ENCODE results near the gene CHPF.
A peak's percentile ranks its signal among the peaks of the same experiment; 100 is the strongest.

The CHPF gene, protein sequence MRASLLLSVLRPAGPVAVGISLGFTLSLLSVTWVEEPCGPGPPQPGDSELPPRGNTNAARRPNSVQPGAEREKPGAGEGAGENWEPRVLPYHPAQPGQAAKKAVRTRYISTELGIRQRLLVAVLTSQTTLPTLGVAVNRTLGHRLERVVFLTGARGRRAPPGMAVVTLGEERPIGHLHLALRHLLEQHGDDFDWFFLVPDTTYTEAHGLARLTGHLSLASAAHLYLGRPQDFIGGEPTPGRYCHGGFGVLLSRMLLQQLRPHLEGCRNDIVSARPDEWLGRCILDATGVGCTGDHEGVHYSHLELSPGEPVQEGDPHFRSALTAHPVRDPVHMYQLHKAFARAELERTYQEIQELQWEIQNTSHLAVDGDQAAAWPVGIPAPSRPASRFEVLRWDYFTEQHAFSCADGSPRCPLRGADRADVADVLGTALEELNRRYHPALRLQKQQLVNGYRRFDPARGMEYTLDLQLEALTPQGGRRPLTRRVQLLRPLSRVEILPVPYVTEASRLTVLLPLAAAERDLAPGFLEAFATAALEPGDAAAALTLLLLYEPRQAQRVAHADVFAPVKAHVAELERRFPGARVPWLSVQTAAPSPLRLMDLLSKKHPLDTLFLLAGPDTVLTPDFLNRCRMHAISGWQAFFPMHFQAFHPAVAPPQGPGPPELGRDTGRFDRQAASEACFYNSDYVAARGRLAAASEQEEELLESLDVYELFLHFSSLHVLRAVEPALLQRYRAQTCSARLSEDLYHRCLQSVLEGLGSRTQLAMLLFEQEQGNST

DNA sequence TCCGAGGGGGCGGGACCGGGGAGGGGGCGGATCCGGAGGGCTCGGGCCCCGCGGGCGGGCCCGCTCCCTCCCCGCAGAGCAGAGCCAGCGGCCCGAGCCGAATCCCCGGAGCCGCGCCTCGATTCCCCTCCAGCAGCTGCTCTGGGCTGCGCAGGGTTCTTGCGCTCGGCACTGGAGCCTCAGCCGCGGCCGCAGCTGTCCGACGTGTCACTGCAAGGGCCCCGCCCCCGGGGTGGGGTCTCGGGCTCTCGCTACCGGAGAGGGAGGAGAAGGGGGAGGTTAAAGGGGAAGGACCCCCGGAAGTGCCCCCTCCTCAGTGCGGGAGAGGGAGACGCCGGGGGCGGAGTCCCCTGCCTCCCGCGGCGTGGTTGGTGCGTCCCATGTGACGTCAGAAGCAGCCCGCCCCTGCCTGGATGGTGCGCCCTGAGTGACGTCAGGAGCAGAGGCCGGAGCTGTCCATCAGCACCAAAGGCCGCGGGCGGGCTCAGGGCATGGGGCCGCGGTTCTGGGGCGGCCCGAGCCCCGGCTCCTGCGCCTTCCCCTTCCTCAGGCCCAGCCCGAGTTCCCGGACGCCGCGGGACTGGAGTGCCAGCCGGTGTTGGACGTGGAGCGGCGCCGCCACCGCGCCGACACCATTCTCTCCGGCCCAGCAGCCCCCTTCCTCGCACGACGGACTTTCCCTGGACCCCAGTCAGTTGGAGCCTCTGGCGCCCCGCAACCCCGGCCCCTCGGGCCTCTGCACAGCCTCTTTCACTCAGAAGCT lies at the start of gene CHPF, which contains the start of gene TMEM198:
TSS of gene CHPF (minus strand) at position 214 of the 763 bp plus-strand sequence. CDS start 271 bp downstream, outside the sequence.
TSS of gene TMEM198 (plus strand) at position 433 of the 763 bp plus-strand sequence. CDS start 700 bp downstream, outside the sequence.
- in situ Hi-C loops (cut with HindIII; ENCODE audit: low pct_ligation_motif_present, low pct_unique_long_range_greater_than_20kb, low sequenced_read_pairs): no loop called here
- peak; percentile 99 for DNase-seq

DNA sequence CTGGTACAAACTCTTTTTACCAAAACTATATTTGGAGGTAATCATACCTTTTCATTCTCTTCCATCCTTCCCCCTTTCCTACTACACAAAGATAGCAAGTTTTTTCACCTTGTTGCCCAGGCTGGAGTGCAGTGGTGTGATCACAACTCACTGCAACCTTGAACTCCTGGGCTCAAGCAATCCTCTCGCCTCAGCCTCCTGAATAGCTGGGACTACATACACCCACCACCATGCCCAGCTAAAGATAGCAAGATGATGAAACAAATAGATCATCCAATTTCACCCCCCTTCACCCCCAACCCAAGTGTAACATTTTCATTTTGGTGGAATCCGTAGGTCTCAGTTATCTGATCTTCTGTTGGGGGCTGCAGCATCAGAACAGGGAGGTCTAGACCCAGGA lies 49.5 kb upstream of the CHPF start:
- DNase-seq: no peak
- in situ Hi-C loops (cut with HindIII; ENCODE audit: low pct_ligation_motif_present, low pct_unique_long_range_greater_than_20kb, low sequenced_read_pairs): no loop called here

DNA sequence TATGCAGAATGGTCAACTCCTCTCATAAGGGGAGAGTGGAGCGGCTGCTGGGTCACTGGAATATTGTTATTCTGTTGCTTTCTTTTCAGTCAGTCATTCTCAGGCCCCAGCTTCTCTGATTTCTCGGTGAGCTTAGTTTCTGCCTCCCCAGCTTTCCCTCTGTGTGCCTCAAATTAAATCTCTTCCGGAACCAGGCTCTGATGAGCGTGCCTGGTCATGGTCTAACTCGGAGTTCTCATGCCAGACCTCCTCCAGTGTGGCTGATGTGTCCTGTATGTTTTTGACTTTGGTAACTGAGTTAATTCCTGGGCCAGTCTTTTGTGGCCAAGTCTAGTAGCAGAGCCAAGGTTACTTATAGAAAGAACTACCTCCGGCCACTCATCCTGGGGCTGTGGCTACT lies 49.1 kb upstream of the CHPF start:
- in situ Hi-C loops (cut with HindIII; ENCODE audit: low pct_ligation_motif_present, low pct_unique_long_range_greater_than_20kb, low sequenced_read_pairs): no loop called here

DNA sequence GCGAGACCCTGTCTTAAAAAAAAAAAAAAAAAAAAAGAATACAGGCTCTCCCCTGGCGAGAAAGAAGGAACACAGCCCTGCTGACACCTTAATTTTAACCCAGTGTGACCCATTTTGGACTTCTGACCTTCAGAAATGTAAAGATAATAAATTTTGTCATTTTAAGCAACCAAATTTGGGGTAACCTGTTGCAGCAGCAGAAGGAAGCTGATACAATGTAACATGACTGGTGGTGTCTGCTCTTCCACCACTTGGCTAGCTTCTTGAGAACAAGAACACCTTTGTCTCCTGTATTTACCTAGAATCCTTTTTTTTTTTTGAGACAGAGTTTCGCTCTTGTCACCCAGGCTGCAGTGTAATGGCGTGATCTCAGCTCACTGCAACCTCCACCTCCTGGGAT lies 47.5 kb upstream of the CHPF start:
- DNase-seq: no peak
- in situ Hi-C loops (cut with HindIII; ENCODE audit: low pct_ligation_motif_present, low pct_unique_long_range_greater_than_20kb, low sequenced_read_pairs): no loop called here

More for the DNA sequence above, 49.1 kb upstream of the CHPF start:
- DNase-seq: no peak

DNA sequence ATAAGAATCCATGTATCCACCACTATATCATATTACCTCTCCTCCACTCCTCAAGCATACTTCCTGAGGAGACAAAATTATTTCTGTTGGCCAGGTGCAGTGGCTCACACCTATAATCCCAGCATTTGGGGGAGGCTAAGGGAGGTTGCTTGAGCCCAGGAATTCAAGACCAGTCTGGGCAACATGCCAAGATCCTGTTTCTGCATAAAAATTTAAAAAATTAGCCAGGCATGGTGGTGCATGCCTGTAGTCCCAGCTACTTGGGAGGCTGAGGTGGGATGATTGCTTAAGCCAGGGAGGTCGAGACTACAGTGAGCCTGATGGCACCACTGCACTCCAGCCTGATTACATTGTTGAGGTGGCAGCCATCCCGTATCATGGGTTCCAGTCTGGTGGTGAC lies 37.7 kb upstream of the CHPF start:
- DNase-seq: no peak

DNA sequence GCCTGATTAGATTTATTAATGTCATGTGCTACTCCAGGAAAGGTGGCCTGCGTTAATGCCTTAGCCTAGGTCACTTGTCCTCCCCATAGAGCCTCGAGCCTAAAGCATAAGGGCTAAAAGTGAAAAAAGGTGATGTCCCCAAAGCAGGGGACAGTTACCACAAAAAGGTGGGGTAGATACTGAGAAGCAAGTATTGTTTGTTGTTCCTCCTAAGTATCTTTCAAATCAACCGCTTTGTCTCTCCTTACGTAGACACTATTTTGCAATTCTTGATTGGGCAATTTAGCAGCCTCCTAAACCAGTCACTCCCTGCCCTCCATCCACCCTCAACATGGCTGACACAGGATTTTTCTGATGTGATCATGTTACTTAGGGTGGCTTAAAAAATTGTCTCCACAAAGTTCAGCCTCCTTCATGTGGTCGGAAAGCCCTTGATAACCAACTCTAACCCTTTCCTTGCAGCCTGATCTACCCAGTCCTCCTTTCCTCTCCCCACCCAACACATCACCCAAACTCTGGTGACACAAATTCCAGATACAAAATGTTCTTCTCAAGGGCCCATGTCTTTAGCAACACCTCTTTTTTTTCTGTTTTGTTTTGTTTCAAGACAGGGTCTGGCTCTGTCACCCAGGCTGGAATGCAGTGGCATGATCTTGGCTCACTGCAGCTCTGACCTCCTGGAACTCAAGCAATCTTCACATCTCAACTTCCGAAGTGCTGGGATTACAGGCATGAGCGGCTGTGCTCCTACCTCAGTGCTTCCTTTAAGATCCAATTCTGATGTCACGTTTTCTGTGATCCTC lies 35.4 kb upstream of the CHPF start:
- in situ Hi-C loops (cut with HindIII; ENCODE audit: low pct_ligation_motif_present, low pct_unique_long_range_greater_than_20kb, low sequenced_read_pairs): no loop called here
- DNase-seq: no peak

More for the DNA sequence above, 37.7 kb upstream of the CHPF start:
- in situ Hi-C loops (cut with HindIII; ENCODE audit: low pct_ligation_motif_present, low pct_unique_long_range_greater_than_20kb, low sequenced_read_pairs): no loop called here

DNA sequence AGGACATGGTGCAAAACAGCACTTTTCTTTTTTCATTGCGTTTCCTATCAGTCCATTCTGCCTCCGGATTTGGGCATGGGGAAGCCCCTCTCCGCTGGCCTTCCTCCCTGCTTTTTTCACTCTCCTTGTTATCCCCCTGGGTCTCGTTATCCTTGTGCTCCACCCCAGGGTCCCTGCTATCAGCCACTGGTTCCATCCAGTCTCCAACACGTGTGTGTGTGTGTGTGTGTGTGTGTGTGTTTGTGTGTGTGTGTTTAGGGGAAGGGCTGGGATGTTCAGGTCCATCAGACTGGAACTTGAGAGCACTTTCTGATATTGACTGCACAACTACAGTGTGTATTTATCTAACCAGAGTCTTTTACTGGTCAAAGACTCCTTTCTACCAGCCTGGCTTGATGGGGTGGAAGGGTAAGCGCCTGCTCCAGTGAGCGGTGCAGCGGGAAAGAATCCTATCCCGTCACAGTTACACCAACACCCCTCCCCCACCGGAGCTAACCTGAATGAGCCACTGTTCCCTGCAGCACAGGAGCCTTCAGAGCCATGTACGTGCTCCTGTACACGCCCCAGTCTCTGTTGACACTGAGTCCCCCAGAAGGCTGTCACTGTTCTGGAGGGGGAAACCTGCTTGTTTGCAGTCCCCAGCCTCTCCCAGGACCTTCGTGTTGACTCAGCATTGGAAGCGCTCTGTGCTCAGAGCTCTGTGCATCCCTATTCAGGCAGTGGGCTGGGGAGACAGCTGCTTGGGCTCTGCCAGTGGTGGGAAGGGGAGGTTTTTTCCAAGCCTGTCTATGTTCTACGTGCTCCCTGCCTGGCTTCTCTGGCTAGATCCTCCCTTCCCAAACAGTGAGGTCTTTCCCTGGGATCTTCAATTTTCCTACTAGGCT lies 33.1 kb upstream of the CHPF start:
- DNase-seq: no peak
- in situ Hi-C loops (cut with HindIII; ENCODE audit: low pct_ligation_motif_present, low pct_unique_long_range_greater_than_20kb, low sequenced_read_pairs): no loop called here

DNA sequence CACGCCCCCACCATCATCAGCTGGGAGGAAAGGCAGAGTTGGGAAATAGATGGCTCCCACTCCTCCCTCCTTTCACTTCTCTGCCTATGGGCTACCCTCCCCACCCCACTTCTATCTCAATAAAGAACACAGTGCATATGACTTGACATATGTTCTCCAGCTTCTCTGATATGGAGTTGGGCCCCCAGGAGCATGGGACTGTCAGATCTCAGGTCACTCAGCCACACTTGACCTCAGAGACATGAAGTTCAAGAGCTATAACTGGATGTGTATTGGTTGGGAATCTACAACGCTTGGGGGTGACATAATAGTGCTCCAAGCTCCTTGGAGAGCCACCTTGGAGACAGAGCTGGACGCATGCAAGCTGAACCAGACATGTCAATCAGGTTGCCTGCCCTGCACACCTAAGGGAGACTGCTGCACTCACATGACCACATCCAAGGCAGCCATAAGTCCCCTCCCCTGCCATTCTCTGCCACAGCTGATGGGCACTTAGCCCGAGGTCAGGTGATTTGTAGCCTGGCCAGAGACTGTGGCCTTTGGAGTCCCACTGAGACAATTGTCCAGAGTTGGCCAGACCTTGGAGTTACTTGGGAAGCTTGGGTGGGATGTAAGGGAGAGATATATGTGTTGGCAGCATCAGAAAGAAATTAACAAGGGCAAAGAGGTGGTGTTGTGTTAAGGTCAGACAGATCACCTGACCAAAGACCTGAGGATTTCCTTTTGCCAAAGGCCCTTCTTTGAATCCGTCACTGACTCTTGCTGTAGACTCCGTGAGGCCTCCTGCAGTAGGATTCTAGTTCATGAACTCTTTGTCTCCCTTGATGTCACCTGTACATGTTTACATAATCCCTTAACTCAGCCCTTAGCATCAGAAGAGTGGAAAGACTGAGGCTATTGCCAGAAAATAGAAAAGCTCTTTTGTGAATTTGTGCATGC lies 32.2 kb upstream of the CHPF start:
- no peak for DNase-seq
- in situ Hi-C loops (cut with HindIII; ENCODE audit: low pct_ligation_motif_present, low pct_unique_long_range_greater_than_20kb, low sequenced_read_pairs): no loop called here

DNA sequence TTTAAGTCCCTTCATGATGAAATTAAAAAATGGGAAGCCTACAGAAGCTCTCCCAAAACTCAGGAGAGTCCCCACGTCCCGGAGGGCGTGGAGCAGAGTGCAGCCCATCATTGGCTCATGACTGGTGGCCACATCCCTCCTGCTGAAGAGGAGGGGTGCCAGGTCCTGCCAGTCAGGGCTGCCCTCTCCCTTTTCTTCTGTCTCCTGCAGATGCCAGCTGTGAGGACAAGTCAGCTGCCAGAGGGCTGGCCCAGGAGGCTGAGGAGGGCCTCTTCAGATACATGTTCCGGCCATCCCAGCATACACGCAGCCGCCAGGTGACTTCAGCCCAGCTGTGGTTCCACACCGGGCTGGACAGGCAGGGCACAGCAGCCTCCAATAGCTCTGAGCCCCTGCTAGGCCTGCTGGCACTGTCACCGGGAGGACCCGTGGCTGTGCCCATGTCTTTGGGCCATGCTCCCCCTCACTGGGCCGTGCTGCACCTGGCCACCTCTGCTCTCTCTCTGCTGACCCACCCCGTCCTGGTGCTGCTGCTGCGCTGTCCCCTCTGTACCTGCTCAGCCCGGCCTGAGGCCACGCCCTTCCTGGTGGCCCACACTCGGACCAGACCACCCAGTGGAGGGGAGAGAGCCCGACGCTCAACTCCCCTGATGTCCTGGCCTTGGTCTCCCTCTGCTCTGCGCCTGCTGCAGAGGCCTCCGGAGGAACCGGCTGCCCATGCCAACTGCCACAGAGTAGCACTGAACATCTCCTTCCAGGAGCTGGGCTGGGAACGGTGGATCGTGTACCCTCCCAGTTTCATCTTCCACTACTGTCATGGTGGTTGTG lies 31.1 kb upstream of the CHPF start:
- in situ Hi-C loops (cut with HindIII; ENCODE audit: low pct_ligation_motif_present, low pct_unique_long_range_greater_than_20kb, low sequenced_read_pairs): no loop called here
- no peak for DNase-seq

DNA sequence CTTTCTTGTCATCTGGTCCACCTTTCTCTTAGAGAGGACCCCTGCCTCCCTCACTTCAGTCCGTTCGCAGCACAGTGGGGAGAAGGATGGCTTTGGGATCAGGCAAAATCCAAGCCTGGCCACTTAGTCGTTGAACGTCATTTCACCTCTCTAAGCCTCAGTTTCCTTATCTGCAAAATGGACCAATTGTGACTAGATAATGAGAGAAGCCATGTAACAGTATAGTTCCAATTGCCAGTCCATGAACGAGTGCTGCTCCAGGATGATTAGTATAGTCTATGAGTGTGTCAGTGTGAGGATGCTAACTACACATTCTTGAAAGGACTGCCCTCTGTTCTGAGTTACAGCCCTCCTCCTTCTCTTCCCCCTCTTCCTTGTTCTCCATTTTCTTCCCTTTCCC lies 29.6 kb upstream of the CHPF start:
- in situ Hi-C loops (cut with HindIII; ENCODE audit: low pct_ligation_motif_present, low pct_unique_long_range_greater_than_20kb, low sequenced_read_pairs): no loop called here
- DNase-seq: no peak

DNA sequence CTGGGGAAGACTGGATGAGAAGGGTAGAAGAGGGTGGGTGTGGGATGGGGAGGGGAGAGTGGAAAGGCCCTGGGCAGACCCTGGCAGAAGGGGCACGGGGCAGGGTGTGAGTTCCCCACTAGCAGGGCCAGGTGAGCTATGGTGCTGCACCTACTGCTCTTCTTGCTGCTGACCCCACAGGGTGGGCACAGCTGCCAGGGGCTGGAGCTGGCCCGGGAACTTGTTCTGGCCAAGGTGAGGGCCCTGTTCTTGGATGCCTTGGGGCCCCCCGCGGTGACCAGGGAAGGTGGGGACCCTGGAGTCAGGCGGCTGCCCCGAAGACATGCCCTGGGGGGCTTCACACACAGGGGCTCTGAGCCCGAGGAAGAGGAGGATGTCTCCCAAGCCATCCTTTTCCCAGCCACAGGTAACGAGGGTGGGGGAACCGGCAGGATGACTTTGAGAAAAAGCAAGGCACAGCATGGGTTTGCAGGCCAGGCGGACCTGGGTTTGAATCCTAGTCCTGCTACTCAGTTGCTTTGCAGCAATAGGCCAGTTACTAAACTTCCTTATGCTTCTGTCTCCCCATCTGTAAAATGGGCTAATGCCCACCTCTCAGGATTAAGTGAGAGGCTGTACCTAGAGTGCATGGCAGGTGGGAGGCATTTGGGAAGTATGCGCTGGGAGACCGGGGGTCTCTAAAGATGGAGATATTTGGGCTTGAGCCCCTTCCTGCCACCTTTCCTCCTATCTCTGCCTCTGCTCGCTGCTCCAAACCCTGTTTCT lies 28.8 kb upstream of the CHPF start, which contains the start of gene INHA:
TSS of gene INHA (plus strand) at position 74 of the 765 bp plus-strand sequence. CDS start at position 139, 65 bp downstream.
- DNase-seq: no peak
- in situ Hi-C loops (cut with HindIII; ENCODE audit: low pct_ligation_motif_present, low pct_unique_long_range_greater_than_20kb, low sequenced_read_pairs): no loop called here

DNA sequence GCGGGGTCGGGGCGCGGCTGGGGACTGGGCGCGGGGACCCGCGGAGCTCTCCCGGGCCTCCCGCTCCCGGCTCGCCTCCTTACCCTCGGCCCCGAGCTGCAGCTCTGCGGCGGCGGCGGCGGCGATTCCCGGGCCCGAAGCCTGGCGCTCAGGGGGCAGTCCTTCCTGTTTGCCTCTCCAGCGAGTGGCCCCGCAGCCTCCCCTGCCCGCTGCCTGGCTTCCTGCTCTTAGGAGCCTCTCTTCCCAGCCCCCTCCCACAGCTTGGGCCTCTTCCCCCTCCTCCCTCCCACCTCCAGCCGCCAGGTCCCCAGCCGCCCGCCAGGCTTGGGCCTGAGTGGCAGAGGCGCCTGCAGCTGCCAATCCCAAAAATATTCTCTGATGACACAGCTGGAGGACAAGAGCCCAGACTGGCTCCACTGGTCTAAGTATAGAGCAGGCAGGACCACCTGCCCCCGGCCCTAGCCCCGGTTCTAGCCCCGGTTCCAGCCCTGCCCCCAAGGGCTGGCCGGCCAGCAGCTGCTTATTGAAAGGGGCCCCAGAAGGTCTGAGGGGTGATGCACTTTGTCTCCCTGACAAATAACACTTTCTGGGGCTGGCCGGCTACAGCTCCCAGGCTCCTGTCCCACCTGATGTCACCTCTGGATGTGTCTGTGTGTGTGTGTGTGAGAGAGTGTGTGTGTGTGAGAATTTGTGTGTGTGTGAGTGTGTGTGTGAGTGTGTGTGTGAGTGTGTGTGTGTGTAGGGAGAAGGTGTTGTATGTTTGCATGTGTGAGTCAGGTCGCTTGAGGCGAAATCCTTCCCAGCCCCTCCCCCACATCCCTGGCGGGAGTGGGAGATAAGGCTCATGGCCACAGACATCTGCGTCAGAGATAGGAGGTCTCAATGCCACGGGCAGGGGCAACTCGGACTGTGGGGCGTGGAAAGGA lies 28.0 kb upstream of the CHPF start, which contains the start of gene OBSL1:
TSS of gene OBSL1 (minus strand) at position 229 of the 926 bp plus-strand sequence. CDS start 307 bp downstream, outside the sequence.
- in situ Hi-C loops (cut with HindIII; ENCODE audit: low pct_ligation_motif_present, low pct_unique_long_range_greater_than_20kb, low sequenced_read_pairs): no loop called here
- peak; percentile 69 for DNase-seq

DNA sequence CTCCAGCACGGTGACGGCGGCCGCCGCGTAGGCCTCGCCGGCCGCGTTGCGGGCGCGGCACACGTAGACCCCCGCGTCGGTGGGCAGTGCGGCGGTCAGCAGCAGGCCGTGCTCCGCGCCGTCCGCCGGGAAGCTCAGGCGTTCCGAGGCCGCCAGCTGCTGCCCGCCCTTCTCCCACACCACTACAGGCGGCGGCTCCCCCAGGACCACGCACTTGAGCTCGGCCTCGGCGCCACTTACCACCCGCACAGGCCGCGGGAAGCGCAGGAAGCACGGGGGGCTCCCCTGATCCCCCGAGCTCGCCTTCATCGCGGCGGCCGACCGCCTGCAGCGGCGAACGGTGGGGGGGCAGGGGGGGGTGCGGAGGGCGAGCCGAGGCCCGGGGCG lies 27.3 kb upstream of the CHPF start:
- in situ Hi-C loops (cut with HindIII; ENCODE audit: low pct_ligation_motif_present, low pct_unique_long_range_greater_than_20kb, low sequenced_read_pairs): no loop called here
- DNase-seq: peak; percentile 25
